GM12892 (cell line): ENCODE measurements around the gene SMARCD3.

ENCODE experiments used
- DNase-seq: peaks from one replicate; pipeline ENCODE4 v3.0.0; 2011; ENCODE audit not compliant: insufficient read length
- FAIRE-seq: peaks from 2 replicates; lab custom pipeline; 2011; peaks lifted over from hg19 to GRCh38; lab: Jason Lieb, UNC
- POLR2A ChIP-seq: IDR thresholded peaks from 2 replicates; pipeline ENCODE4 v1.6.1; 2011; ENCODE audit warnings: low read depth, low read length, control low read depth
- POLR2AphosphoS5 ChIP-seq: IDR thresholded peaks from 2 replicates; pipeline ENCODE4 v1.6.1; 2011; ENCODE audit warnings: low read depth, low read length, control low read depth
- TAF1 ChIP-seq: IDR thresholded peaks from 2 replicates; pipeline ENCODE4 v1.6.1; 2011; ENCODE audit warnings: low read depth, mild to moderate bottlenecking, control low read depth, low read length, borderline replicate concordance

The SMARCD3 gene

DNA sequence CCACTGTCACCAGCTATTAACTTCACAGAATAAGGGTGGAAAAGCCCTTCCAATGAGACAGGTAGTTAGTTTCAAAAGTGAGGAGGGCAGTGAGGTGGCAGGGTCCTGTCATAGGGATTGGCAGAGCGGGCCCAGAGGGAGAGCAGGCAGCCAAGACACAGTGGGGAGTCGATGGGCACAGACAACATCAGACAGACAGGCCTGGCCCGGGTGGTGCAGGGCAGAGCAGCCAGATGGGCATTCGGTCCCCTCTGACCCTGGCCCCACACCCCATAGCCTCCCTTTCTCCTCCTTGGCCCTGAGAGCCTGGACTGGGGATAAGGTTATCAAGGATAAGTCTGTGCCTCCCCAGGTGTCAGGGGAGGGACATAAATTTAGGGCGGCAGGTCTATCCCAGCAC lies 31.4 kb upstream of the SMARCD3 start:
- TF ChIP-seq TAF1: no peak
- no peak for TF ChIP-seq POLR2AphosphoS5
- TF ChIP-seq POLR2A: no peak
- no peak for DNase-seq
- no peak for FAIRE-seq

- FAIRE-seq (no peak), DNase-seq (no peak)
- no peak for TF ChIP-seq TAF1
- TF ChIP-seq POLR2AphosphoS5: no peak
- no peak for TF ChIP-seq POLR2A
Measured at GRCh38 chr7:151278949-151279348, 30.5 kb upstream of the SMARCD3 start.

GRCh38 chr7:151277631-151278030 lies 29.1 kb upstream of the SMARCD3 start:
- FAIRE-seq (no peak), DNase-seq (no peak)
- TF ChIP-seq POLR2A (no peak), TAF1 (no peak), POLR2AphosphoS5 (no peak)

GRCh38 chr7:151276666-151277590 lies 28.4 kb upstream of the SMARCD3 start:
- FAIRE-seq (peak; percentile 46), DNase-seq (peak; percentile 77)
- TF ChIP-seq POLR2AphosphoS5 (no peak), POLR2A (no peak), TAF1 (no peak)

DNA sequence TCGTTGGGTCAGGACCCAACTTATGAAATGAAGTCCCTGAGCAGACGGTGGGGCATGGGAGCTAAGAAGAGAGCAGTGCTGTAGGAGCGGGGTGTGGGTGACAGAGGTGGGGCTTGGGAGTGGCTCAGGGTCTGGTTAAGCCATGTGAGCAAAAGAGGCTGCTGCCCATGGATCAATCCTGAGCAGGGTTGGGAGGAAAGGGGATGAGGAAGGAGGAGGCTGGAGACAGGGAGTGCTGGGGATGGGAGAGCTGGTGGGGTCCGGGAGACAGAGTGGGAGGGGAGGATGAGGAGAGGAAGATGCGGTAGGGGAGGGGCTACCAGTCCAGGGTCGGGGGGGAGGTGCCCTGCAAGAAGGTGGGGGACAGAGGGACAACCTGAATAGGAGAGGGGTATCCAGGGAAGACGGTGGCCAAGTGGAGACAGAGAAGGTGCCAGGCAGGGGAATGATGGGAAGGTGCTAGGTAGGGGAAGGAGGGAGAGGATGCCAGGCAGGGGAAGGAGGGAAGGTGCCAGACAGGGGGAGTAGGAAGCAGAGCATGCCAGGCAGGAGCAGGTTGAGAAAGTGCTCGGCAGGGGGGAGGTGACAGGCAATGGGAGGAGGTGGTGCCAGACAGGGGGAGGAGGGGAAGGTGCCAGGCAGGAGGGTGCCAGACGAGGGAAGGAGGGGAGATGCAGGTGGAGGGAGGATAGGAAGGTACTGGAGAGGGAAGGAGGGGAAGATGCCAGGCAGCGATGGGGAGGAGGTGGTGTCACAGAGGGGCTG lies 27.5 kb upstream of the SMARCD3 start:
- DNase-seq (no peak), FAIRE-seq (no peak)
- no peak for TF ChIP-seq TAF1
- TF ChIP-seq POLR2A: no peak
- TF ChIP-seq POLR2AphosphoS5: no peak

DNA sequence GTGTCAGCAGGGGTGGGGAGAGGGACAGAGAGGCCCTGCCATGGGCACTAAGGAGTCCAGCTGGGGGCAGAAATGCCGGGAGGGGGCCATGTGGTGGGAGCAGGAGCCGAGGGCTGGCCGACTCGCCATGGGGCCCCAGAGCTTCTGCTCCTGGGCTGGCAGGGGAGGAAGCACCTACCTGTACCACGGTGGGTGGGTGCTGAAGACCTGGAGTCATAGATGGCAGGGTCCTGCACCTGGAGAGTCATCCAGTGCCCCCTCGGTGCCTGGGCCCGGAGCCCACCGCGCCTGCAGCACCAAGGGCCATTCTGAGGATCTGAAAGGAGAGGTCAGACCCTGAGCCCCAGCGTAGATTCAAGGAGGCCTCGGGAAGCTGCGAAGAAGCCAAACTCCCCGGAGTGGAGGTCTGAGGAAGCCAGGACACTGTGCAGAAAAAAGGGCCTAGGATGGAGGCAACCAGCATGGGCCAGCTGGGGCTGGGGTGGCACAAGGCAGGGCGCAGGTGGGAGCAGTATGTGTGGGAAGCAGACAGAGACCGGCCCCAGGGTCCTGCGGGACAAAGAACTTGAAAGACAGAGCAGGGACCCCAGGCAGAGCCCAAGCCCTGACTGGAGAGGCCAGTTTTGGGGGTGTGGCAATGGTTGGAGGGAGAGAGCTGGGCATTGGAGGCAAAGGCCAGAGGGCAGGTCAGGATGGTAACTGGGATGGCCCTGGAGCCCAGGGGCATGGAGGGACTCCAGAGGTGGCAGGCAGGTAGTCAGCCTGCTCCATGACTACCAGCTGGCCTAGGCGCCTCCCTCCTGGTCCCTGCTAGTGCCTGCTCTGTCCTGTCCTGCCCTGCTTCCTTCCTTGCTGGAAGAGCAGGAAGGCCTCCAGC lies 26.7 kb upstream of the SMARCD3 start:
- FAIRE-seq (no peak), DNase-seq (no peak)
- TF ChIP-seq TAF1 (no peak), POLR2AphosphoS5 (no peak), POLR2A (no peak)

DNA sequence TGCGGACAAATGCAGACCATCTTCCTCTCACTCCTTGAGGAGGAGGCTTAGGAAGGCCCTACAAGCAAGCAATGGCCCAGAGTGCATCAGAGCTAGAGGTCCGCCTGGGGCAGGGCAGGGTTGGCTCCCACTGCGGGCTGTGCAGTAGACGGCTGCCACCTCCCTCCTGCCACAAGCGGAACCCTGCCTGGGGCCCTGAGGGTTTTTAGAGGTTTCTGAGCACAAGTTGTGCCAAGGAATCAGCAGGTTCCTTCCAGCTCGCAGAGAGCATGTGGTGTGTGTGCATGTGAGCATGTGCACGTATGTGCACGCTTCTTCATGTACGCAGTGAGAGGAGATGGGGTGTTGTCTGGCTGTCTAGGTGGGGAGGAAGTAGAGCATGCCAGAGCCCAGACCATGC lies 25.9 kb upstream of the SMARCD3 start:
- no peak for FAIRE-seq
- TF ChIP-seq POLR2AphosphoS5 (no peak), POLR2A (no peak), TAF1 (no peak)
- DNase-seq: no peak

DNA sequence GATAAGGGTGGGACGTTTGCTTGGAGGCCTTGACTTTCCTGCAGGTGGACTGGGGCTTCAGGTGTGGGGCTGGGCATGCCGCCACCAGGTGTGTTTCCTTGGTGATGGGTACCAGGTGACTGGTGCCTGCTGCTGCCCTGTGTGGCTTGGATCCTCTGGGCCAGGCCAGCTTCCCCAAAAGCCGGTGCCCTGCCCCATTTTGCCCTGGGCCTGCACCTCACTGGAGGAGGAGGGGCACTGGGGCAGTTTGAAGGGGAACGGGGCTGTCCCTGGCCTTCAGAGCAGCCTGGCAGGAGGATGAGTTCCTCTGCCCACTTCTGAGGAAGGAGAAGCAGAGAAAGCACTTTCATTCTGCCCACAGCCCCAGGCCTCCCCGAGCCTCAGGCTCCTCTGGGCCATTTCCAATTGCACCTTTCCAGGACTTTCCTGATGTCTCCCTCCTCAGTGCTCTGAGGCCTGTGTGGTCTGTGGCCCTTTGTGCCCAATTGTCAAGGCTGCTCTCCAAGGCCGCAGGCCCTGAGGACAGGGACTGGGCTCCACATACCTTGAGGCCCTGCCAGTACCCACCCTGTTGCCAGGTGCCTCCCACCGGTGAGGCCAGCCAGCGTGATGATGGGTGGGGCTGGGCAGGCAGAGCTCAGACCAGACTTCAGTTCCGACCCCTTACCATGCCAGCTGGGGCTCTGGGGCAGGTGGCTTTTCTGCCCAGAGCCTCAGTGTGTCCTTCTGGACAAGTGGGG lies 25.3 kb upstream of the SMARCD3 start:
- TF ChIP-seq POLR2AphosphoS5: no peak
- no peak for TF ChIP-seq POLR2A
- TF ChIP-seq TAF1: no peak
- DNase-seq: no peak
- no peak for FAIRE-seq

DNA sequence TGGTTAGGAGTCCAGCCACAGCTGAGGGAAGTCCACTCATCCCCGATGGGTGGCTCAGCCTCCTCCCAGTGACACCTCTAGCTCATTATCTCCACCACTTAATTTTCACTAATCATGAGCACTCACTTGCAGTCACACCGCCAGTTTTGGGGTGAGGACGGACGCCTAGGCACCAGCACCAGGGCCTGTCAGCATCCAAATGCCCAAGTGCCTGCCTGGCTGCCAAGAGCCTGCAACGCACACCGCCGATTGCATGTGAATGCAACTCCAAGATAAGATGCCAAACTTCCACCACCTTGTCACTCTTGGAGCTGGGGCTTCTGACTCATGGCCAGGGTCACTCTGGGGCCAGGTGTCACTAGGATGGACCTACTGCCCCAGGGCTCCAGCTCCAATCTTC lies 24.4 kb upstream of the SMARCD3 start:
- no peak for FAIRE-seq
- no peak for DNase-seq
- TF ChIP-seq POLR2A: no peak
- no peak for TF ChIP-seq POLR2AphosphoS5
- TF ChIP-seq TAF1: no peak

DNA sequence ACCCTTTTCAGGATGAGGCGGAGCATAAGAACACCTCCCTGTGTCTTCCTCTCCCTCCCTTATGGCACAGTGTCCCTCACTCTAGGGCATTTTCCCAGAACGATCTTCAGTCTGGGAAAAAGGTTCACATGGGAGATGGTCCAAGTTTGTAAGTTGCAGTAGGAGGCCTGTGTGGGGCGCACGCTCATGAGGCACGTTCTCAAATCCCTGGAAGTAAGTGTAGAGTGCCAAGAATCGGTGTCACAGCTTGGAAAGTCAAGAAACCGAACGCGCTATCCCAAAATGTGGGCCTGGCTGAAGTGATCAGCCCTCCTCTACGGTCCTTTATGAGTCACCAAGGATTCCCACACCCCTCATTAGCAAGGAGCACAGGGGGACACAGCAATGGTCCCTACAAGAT lies 23.9 kb upstream of the SMARCD3 start:
- TF ChIP-seq POLR2AphosphoS5: no peak
- TF ChIP-seq TAF1: no peak
- TF ChIP-seq POLR2A: no peak
- FAIRE-seq (no peak), DNase-seq (no peak)
